ENCODE results near the gene ANKRD11.

ANKRD11 gene

DNA sequence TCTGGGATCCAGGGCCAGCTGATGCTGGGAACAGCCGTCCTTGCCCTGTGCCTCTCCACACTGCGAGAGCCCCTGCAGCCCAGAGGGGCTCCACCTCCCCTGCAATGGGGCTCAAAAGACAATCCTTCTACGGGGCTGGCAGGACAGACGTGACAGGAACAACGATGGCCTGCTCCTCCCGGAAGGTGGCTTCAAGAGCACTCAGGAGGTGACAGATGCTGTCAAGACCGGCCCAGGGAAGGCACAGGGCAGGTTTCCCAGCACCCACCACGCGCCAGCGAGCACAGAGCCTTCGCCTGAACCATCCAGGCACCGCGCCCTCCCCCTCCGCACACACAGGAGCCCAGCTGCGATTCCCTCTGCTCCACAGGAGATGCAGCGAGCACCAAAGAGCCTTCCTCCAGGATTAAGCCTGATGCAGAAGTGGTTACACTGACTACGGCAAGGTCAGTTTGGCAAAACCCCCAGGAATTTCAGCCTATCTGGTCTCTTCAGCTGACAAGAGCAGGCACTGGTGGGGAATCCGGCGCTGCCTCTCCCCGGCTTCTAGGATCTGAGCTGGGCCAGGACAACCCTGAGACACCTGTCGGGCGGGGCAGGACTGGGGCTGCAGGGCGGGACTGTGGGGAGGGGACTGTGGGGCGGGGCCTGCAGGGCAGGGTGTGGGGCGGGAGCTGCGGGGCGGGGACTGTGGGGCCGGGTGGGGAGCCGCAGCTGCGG lies 169.4 kb downstream of the ANKRD11 start:
- H3K9me3 ChIP-seq (ENCODE audit: severe bottlenecking) = no peaks in the 10 kb centered on the region
- H3K4me3 ChIP-seq (ENCODE audit: low read depth, low read length) = peak overlapping the region; percentile 23
- no peaks in the 10 kb centered on the region for H3K36me3 ChIP-seq
- TF ChIP-seq, protein P1, sequence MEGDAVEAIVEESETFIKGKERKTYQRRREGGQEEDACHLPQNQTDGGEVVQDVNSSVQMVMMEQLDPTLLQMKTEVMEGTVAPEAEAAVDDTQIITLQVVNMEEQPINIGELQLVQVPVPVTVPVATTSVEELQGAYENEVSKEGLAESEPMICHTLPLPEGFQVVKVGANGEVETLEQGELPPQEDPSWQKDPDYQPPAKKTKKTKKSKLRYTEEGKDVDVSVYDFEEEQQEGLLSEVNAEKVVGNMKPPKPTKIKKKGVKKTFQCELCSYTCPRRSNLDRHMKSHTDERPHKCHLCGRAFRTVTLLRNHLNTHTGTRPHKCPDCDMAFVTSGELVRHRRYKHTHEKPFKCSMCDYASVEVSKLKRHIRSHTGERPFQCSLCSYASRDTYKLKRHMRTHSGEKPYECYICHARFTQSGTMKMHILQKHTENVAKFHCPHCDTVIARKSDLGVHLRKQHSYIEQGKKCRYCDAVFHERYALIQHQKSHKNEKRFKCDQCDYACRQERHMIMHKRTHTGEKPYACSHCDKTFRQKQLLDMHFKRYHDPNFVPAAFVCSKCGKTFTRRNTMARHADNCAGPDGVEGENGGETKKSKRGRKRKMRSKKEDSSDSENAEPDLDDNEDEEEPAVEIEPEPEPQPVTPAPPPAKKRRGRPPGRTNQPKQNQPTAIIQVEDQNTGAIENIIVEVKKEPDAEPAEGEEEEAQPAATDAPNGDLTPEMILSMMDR (IDR thresholded peaks at IDR 0.05; ENCODE audit: low read depth, low read length) = no peak
- H3K27ac ChIP-seq = peak overlapping the region; percentile 64
- DNase-seq = peak; percentile 84
- no peaks in the 10 kb centered on the region for H3K27me3 ChIP-seq (ENCODE audit: insufficient read depth, low read depth, severe bottlenecking)

DNA sequence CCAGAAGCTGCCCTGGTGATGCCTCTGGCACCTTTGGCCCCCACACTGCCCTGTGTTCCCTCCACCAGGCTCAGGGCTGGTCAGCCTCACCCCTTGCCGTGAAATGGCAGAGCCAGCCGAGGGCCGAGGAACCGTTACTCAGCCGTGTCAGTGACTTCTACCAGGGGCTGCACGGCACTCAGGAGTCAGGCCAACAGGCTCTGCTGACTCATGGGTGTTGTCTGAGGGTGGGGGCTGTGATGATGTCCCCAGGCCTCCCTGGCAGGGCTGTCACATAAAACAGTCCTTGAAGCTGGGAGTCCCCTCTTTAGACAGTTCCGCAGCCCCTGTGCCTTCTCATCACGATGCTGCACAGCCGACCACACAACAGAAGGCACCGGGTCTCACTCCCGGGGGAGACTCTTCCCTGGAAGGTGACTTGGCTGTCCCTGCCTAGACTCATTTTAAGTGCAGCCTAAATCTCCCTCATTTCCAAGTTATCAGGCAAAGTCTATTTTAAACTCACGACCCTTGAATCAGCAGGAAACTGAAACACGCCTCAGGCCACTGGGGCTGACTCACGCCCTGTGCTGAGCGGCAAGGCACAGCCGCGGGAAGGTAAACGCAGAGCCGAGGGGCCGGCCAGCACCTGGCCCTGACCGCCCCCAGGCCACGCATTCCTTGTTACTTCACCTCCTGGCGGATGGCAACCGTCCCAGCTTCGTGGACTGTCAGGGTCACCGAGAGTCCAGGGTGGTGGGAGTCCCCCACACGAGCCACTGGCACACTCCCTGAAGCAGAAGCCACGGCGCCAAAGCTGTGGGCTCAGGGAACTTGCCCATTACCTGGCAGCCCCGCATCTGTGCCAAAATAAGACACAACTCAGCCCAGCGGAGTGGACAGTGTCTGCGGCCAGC lies 170.2 kb downstream of the ANKRD11 start:
- H3K4me3 ChIP-seq (ENCODE audit: low read depth, low read length) = no peak overlapping the region
- TF ChIP-seq, protein P1 (IDR thresholded peaks at IDR 0.05; ENCODE audit: low read depth, low read length) = no peak

DNA sequence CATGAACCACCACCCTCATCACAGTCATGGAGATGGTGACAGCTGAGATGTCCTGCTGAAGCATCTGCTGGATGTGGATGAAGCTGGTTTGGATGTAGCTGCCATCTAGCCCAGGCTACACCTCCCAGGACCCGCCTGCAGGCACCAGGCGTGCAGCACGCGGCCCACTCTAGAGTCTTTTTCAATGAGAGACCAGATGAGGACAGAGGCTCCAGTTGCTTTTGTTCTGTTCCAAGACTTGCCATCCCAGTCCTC lies 170.8 kb downstream of the ANKRD11 start:
- no peak overlapping the region for H3K27ac ChIP-seq
- DNase-seq = no peak
- no peak overlapping the region for H3K4me3 ChIP-seq (ENCODE audit: low read depth, low read length)
- no peaks in the 10 kb centered on the region for H3K27me3 ChIP-seq (ENCODE audit: insufficient read depth, low read depth, severe bottlenecking)
- TF ChIP-seq, protein P1 (IDR thresholded peaks at IDR 0.05; ENCODE audit: low read depth, low read length) = no peak
- H3K36me3 ChIP-seq = no peaks in the 10 kb centered on the region
- H3K9me3 ChIP-seq (ENCODE audit: severe bottlenecking) = no peaks in the 10 kb centered on the region

More for the DNA sequence above, 170.2 kb downstream of the ANKRD11 start:
- peak overlapping the region; percentile 64 for H3K27ac ChIP-seq
- H3K36me3 ChIP-seq = no peaks in the 10 kb centered on the region
- no peak for DNase-seq
- no peaks in the 10 kb centered on the region for H3K27me3 ChIP-seq (ENCODE audit: insufficient read depth, low read depth, severe bottlenecking)
- no peaks in the 10 kb centered on the region for H3K9me3 ChIP-seq (ENCODE audit: severe bottlenecking)

DNA sequence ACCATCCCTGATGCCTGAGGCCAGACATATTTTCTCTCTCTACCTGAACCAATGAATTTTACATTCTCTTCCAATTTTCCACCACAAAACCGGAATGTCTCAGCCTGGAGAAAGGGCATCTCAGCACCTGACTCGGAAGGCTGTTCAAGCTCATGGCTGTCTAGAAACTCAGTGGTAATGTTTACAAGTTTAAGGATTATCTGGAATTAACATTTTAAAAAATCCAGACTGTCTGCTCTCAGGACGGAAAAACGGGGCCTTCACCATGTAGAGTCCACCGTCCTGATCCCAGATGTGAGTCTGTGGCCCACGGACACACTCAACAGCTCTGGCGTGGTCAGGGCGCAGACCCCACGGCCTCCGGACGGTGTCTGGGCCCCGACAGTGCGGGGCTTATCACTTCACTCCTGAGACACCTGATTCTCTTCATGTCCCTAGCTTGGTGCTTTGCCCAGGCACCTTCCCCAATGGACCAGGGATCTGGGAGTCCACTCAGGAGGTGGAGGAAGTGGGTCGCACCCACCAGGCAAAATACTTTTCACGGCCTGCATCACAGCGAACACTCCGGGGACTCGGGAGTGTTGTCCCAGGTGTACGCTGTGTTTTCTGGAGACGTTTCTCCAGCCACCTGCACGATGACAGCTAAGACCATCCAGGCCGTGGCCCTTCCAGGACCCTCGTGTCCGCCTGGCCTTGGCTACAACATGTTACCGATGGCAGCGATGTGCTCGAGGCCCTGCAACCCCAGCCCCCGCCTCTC lies 171.3 kb downstream of the ANKRD11 start:
- no peaks in the 10 kb centered on the region for H3K9me3 ChIP-seq (ENCODE audit: severe bottlenecking)
- no peaks in the 10 kb centered on the region for H3K27me3 ChIP-seq (ENCODE audit: insufficient read depth, low read depth, severe bottlenecking)
- H3K4me3 ChIP-seq (ENCODE audit: low read depth, low read length) = no peak overlapping the region
- DNase-seq = no peak
- no peaks in the 10 kb centered on the region for H3K36me3 ChIP-seq
- TF ChIP-seq, protein P1 (IDR thresholded peaks at IDR 0.05; ENCODE audit: low read depth, low read length) = no peak
- H3K27ac ChIP-seq = no peak overlapping the region

DNA sequence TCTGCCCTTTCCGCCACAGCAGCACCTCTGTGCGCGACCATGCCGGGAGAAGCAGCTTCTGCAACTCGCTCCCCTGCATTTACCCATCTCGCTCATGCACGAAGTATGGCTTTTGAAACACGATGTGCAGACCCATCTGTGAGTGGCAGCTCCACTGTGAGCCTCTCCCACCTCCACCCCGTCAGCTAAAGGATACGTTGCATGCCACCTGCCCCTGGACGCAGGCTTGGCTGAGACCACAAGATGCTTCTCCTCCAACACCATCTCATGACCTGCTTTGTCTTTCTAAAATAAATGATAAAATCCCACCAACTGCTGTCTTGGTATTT lies 172.0 kb downstream of the ANKRD11 start:
- Histone ChIP-seq H3K9me3 (ENCODE audit: severe bottlenecking) (no peaks in the 10 kb centered on the region), H3K4me3 (ENCODE audit: low read depth, low read length) (no peak overlapping the region), H3K27ac (no peak overlapping the region), H3K36me3 (no peaks in the 10 kb centered on the region), H3K27me3 (ENCODE audit: insufficient read depth, low read depth, severe bottlenecking) (no peaks in the 10 kb centered on the region)
- TF ChIP-seq, protein P1 (IDR thresholded peaks at IDR 0.05; ENCODE audit: low read depth, low read length) = no peak
- DNase-seq = no peak
